Mucosa of descending colon (tissue), 3 donors: ENCODE data around the gene RPTOR. TPM values are rescaled to one million over a fixed set of nuclear protein-coding genes. Genes with fewer than 3 reads are reported as not detected.
A peak's percentile ranks its signal among the peaks of the same experiment; 100 is the strongest.

Source experiments
- ATAC-seq: fragments of 200-7000 bp; cut with Tn5 transposase; one replicate; pipeline ENCODE4 v1.9.1; 2020; ENCODE audit warnings: mild to moderate bottlenecking, moderate library complexity
- DNase-seq, 3 donors: peaks; one replicate each; pipeline ENCODE4 v3.0.0-alpha.2; 2020
- H3K36me3 ChIP-seq: fragments of 200-600 bp; one replicate; pipeline ENCODE4 v1.8.0; 2021; ENCODE audit warnings: low read depth, mild to moderate bottlenecking
- H3K4me1 ChIP-seq: fragments of 200-600 bp; one replicate; pipeline ENCODE4 v1.8.0; 2021; ENCODE audit warnings: low read depth, mild to moderate bottlenecking
- H3K4me3 ChIP-seq: fragments of 200-600 bp; one replicate; pipeline ENCODE4 v1.8.0; 2021; ENCODE audit warnings: mild to moderate bottlenecking
- H3K9me3 ChIP-seq: fragments of 200-600 bp; one replicate; pipeline ENCODE4 v1.8.0; 2021; ENCODE audit warnings: mild to moderate bottlenecking
- CTCF ChIP-seq: fragments of 200-600 bp; IDR thresholded peaks from one replicate; pipeline ENCODE4 v1.8.0; 2022; ENCODE audit warnings: antibody characterized with exemption, mild to moderate bottlenecking
- intact Hi-C, 2 donors: fragments of 100-400 bp; cut with DNase I in 1 of 2; cut with micrococcal nuclease in 1 of 2; formaldehyde crosslinking; loops; one replicate each; pipeline versions ENCODE4 v1.11.0 to v1.11.1; 2022; cut with DNase I, micrococcal nuclease
- total RNA-seq, 3 donors: library from RNA; stranded (reverse); fragmentation: NEBNext Ultra II Directional in 2 of 3; extraction: Animal tissue kit (Norgen Biotek cat#: 25700) in 2 of 3; gene quantifications; one replicate each; pipeline versions ENCODE4 v1.2.1 to v1.2.4, GENCODE V29; 2021 to 2023
- donor health status: DM: no; HTN: no; CAD: no; lungs with moderate emphysema.
- donor health status: DM: no; HTN: no; CAD: no.
- donor health status: DM: no; HTN: yes; CAD: no.

RPTOR gene
- total RNA-seq, 3 donors from 2014 or later = 30.5 to 44.4 (median 37.2) TPM

- TF ChIP-seq CTCF = no peak
- Histone ChIP-seq H3K4me3 (no peak overlapping the region), H3K36me3 (no peaks in the 10 kb centered on the region), H3K4me1 (no peaks in the 10 kb centered on the region), H3K9me3 (no peaks in the 10 kb centered on the region)
- peak in 1 of 3 donors; percentile 17 for DNase-seq
- no peak for ATAC-seq
- intact Hi-C loops = no loop called here
Observed at GRCh38 chr17:80817861-80818260, 273.2 kb downstream of the RPTOR start.

GRCh38 chr17:80818871-80819270 is 274.2 kb downstream of the RPTOR start:
- intact Hi-C loops = no loop called here
- ATAC-seq = no peak
- Histone ChIP-seq H3K9me3 (no peaks in the 10 kb centered on the region), H3K4me3 (no peak overlapping the region), H3K36me3 (no peaks in the 10 kb centered on the region), H3K4me1 (no peaks in the 10 kb centered on the region)
- no peak for DNase-seq
- TF ChIP-seq CTCF = no peak

- Histone ChIP-seq H3K4me1 (no peaks in the 10 kb centered on the region), H3K4me3 (no peak overlapping the region), H3K36me3 (no peaks in the 10 kb centered on the region), H3K9me3 (no peaks in the 10 kb centered on the region)
- intact Hi-C loops = no loop called here
- ATAC-seq (no peak), DNase-seq (peak in 1 of 3 donors; percentile 21)
- no peak for TF ChIP-seq CTCF
Observed at GRCh38 chr17:80819422-80820164, 275.0 kb downstream of the RPTOR start.

GRCh38 chr17:80820331-80820730 is 275.7 kb downstream of the RPTOR start:
- DNase-seq = peak in 1 of 3 donors; percentile 33

GRCh38 chr17:80821546-80821945 is 276.9 kb downstream of the RPTOR start:
- ATAC-seq (no peak), DNase-seq (peak in 1 of 3 donors; percentile 12)
- H3K4me1 ChIP-seq = no peaks in the 10 kb centered on the region
- no peaks in the 10 kb centered on the region for H3K9me3 ChIP-seq
- intact Hi-C loops = no loop called here
- H3K4me3 ChIP-seq = no peak overlapping the region
- H3K36me3 ChIP-seq = no peaks in the 10 kb centered on the region
- TF ChIP-seq CTCF = no peak

More at GRCh38 chr17:80820331-80820730, 275.7 kb downstream of the RPTOR start:
- Histone ChIP-seq H3K36me3 (no peaks in the 10 kb centered on the region), H3K4me3 (no peak overlapping the region), H3K4me1 (no peaks in the 10 kb centered on the region), H3K9me3 (no peaks in the 10 kb centered on the region)
- TF ChIP-seq CTCF = no peak
- no peak for ATAC-seq
- intact Hi-C loops = no loop called here
